PC-9 (cell line): ENCODE data around the gene NR2F1-AS1. TPM values are rescaled to one million over a fixed set of nuclear protein-coding genes. Genes with fewer than 3 reads are reported as not detected.
A peak's percentile ranks its signal among the peaks of the same experiment; 100 is the strongest.

ENCODE experiments used
- BruUV-seq: library from RNA; stranded (reverse); fragments of 400-500 nt; replicated peaks from 2 replicates; lab custom pipeline; 2021; lab: Mats Ljungman, UMichigan
- CTCF ChIA-PET: fragments of 300-600 bp; sonication (Branson Sonifier 250); formaldehyde crosslinking; loops from one replicate; lab custom pipeline; 2022; ENCODE audit warnings: antibody characterized with exemption; lab: Charles Lee
- POLR2A ChIA-PET: fragments of 300-600 bp; sonication (Branson Sonifier 250); formaldehyde crosslinking; loops from one replicate; lab custom pipeline; 2022; ENCODE audit warnings: antibody characterized with exemption; ENCODE audit not compliant: unreplicated experiment; lab: Charles Lee
- DNase-seq, 2 experiments: peaks; one replicate each; pipeline versions ENCODE4 v3.0.0 to v3.0.0-alpha.2; 2015 to 2022; ENCODE audit warnings: mixed read lengths in 1 of 2
- H2AFZ ChIP-seq: fragments of 200-600 bp; sonication (generic); 2 replicates; pipeline ENCODE4 v1.8.1; 2017; ENCODE audit warnings: antibody characterized with exemption
- H3F3A ChIP-seq: fragments of 200-600 bp; sonication (generic); 2 replicates; pipeline ENCODE4 v1.8.1; 2017; ENCODE audit warnings: antibody characterized with exemption, mild to moderate bottlenecking, low read depth; ENCODE audit not compliant: insufficient read depth
- H3K27ac ChIP-seq: fragments of 200-600 bp; sonication (generic); 2 replicates; pipeline ENCODE4 v1.6.1; 2016; ENCODE audit warnings: mixed run types
- H3K27me3 ChIP-seq: fragments of 200-600 bp; sonication (generic); 2 replicates; pipeline ENCODE4 v1.6.1; 2016; ENCODE audit warnings: low read depth, mixed run types; ENCODE audit not compliant: insufficient read depth
- H3K36me3 ChIP-seq: fragments of 200-600 bp; sonication (generic); 2 replicates; pipeline ENCODE4 v1.6.1; 2016; ENCODE audit warnings: low read depth, mixed run types
- H3K4me1 ChIP-seq: fragments of 200-600 bp; sonication (generic); replicated peaks from 2 replicates; pipeline ENCODE4 v1.6.1; 2016; ENCODE audit warnings: mixed run types; ENCODE audit not compliant: insufficient read depth
- H3K4me2 ChIP-seq: fragments of 200-600 bp; sonication (generic); 2 replicates; pipeline ENCODE4 v1.6.1; 2017; ENCODE audit warnings: mixed run types
- H3K4me3 ChIP-seq: fragments of 200-600 bp; sonication (generic); 2 replicates; pipeline ENCODE4 v1.6.1; 2016; ENCODE audit warnings: mixed run types
- H3K79me2 ChIP-seq: fragments of 200-600 bp; sonication (generic); 2 replicates; pipeline ENCODE4 v1.6.1; 2017; ENCODE audit warnings: low read depth, mixed run types
- H3K9me2 ChIP-seq: fragments of 200-600 bp; sonication (generic); 2 replicates; pipeline ENCODE4 v1.8.1; 2017; ENCODE audit warnings: mild to moderate bottlenecking; ENCODE audit not compliant: insufficient read depth
- H3K9me3 ChIP-seq: fragments of 200-600 bp; sonication (generic); 2 replicates; pipeline ENCODE4 v1.8.1; 2016; ENCODE audit warnings: low read depth; ENCODE audit not compliant: insufficient read depth
- H4K20me1 ChIP-seq: fragments of 200-600 bp; sonication (generic); 2 replicates; pipeline ENCODE4 v1.8.1; 2017; ENCODE audit not compliant: insufficient read depth
- EZH2 ChIP-seq: fragments of 200-600 bp; sonication (generic); IDR thresholded peaks from 2 replicates; pipeline ENCODE4 v1.8.0; 2017; ENCODE audit warnings: antibody characterized with exemption, low read depth
- intact Hi-C: fragments of 100-400 bp; cut with micrococcal nuclease; formaldehyde crosslinking; loops from one replicate; pipeline ENCODE4 v1.10.0; 2022; ENCODE audit not compliant: unreplicated experiment
- total RNA-seq: library from RNA; stranded (reverse); gene quantifications from 2 replicates; pipeline ENCODE4 v1.2.3, GENCODE V29; 2021
- TF ChIP-seq, protein P1 (sequence below): fragments of 200-600 bp; sonication (generic); conservative IDR thresholded peaks from 2 replicates; pipeline ENCODE4 v1.6.1; 2017; ENCODE audit warnings: mixed run types, antibody characterized with exemption, mild to moderate bottlenecking, moderate library complexity

NR2F1-AS1 gene
- total RNA-seq, 1 experiment from 2014 or later: 6.0 TPM

DNA sequence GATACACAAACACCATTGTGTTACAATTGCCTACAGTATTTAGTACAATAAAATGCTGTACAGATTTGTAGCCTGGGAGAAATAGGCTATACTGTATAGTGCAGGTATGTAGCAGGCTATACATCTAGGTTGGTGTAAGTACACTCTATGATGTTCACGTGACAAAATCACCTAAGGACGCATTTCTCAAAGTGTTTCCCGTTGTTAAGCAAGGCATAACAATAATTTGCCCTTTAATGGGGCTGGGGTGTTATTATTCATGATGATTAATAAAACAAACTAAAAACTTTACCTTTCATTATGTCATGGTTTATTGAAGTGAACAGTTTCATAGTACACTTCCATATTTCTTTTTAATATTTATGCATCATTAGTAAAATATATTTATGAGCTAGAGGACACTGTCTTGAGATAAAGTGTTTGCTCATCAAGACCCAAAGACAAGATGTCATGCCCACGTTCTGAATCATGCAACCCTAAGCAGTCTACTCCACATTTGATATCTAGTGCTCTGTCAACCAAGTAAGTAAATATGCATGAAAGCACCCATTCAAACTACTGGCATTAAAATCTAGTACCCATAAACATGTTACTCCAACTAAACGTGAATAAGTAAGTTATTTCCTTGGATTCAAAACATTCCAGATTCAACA, 220.5 kb downstream of the NR2F1-AS1 start:
- Histone ChIP-seq H3K36me3 (no peaks in the 10 kb centered on the region), H2AFZ (no peak overlapping the region), H3K4me2 (0 out of 2 replicates have a peak overlapping the region, but pooled peaks have one; percentile 5), H3K27me3 (no peaks in the 10 kb centered on the region), H3F3A (no peaks in the 10 kb centered on the region), H3K79me2 (no peaks in the 10 kb centered on the region), H3K27ac (peak overlapping the region; percentile 66), H3K9me2 (no peaks in the 10 kb centered on the region), H3K9me3 (no peaks in the 10 kb centered on the region), H3K4me3 (peak overlapping the region; percentile 10; the same call in 1 of the 2 replicates), H4K20me1 (no peaks in the 10 kb centered on the region), H3K4me1 (peaks cover 17% of the 10 kb centered on the region)
- POLR2A ChIA-PET: no interaction called here
- CTCF ChIA-PET: no interaction called here
- DNase-seq: no peak
- no TSS peak for BruUV-seq
- TF ChIP-seq, protein P1, sequence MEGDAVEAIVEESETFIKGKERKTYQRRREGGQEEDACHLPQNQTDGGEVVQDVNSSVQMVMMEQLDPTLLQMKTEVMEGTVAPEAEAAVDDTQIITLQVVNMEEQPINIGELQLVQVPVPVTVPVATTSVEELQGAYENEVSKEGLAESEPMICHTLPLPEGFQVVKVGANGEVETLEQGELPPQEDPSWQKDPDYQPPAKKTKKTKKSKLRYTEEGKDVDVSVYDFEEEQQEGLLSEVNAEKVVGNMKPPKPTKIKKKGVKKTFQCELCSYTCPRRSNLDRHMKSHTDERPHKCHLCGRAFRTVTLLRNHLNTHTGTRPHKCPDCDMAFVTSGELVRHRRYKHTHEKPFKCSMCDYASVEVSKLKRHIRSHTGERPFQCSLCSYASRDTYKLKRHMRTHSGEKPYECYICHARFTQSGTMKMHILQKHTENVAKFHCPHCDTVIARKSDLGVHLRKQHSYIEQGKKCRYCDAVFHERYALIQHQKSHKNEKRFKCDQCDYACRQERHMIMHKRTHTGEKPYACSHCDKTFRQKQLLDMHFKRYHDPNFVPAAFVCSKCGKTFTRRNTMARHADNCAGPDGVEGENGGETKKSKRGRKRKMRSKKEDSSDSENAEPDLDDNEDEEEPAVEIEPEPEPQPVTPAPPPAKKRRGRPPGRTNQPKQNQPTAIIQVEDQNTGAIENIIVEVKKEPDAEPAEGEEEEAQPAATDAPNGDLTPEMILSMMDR: no peak
- no peak for TF ChIP-seq EZH2
- intact Hi-C loops: no loop called here

DNA sequence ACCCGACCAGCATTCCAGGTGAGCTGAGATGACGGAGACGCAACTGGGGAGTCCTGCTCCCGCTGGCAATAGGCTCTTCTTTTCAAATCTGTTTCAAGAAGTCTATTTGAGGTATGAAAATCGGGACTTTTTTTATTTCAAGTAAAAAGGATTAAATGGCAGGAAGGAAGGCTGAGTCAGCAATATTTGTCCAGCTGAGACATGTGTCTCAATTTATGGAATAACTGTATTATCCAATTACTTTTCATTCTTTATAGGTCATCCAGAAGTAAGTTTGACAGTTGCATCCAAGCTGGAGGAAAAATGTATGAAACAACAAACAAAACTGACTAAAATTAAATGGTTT, 221.1 kb downstream of the NR2F1-AS1 start:
- intact Hi-C loops: loop anchor here (5.0 to 10.0 kb wide), 3 partner anchors 168 to 268 kb away; partner anchors contain the start of genes NR2F1 and NR2F1-AS1
- POLR2A ChIA-PET: no interaction called here
- no peak for TF ChIP-seq EZH2
- TF ChIP-seq, protein P1: no peak

More for the DNA sequence above, 221.1 kb downstream of the NR2F1-AS1 start:
- CTCF ChIA-PET: no interaction called here
- no peaks in the 10 kb centered on the region for H3K79me2 ChIP-seq
- peak overlapping the region; percentile 66 for H3K27ac ChIP-seq
- no peaks in the 10 kb centered on the region for H3K9me3 ChIP-seq
- H3K4me3 ChIP-seq: peak overlapping the region; percentile 10; the same call in 1 of the 2 replicates
- H2AFZ ChIP-seq: peak overlapping the region; percentile 48; the same call in 1 of the 2 replicates
- no peaks in the 10 kb centered on the region for H3K27me3 ChIP-seq
- H3K4me1 ChIP-seq: peaks cover 17% of the 10 kb centered on the region
- no peaks in the 10 kb centered on the region for H4K20me1 ChIP-seq
- no peaks in the 10 kb centered on the region for H3K9me2 ChIP-seq
- no peak for DNase-seq
- peak overlapping the region; percentile 45 for H3K4me2 ChIP-seq
- no peaks in the 10 kb centered on the region for H3F3A ChIP-seq
- no TSS peak for BruUV-seq
- no peaks in the 10 kb centered on the region for H3K36me3 ChIP-seq

Other genes starting within 250 kb of the NR2F1-AS1 start
- gene NR2F1, start 2.0 kb upstream of the NR2F1-AS1 start, total RNA-seq: 1.1 and 1.3 TPM in 2 replicates
- gene POU5F2, start 160.4 kb upstream of the NR2F1-AS1 start, total RNA-seq: 0.95 and 1.1 TPM in 2 replicates